Ishikawa (cell line): Measurements from ENCODE around the gene YBX2.

ENCODE experiments used
- CEBPB ChIP-seq: IDR thresholded peaks from 2 replicates; pipeline ENCODE4 v1.6.1; 2012
- CREB1 ChIP-seq: IDR thresholded peaks from 2 replicates; pipeline ENCODE4 v1.6.1; 2012; ENCODE audit warnings: low read depth
- EGR1 ChIP-seq: IDR thresholded peaks from 2 replicates; pipeline ENCODE4 v1.6.1; 2012
- EP300 ChIP-seq: IDR thresholded peaks from 2 replicates; pipeline ENCODE4 v1.6.1; 2012; ENCODE audit warnings: borderline replicate concordance
- FOXM1 ChIP-seq: IDR thresholded peaks from 2 replicates; pipeline ENCODE4 v1.6.1; 2012; ENCODE audit warnings: low read depth, borderline replicate concordance
- NFIC ChIP-seq: IDR thresholded peaks from 2 replicates; pipeline ENCODE4 v1.6.1; 2012
- RAD21 ChIP-seq: IDR thresholded peaks from 2 replicates; pipeline ENCODE4 v1.6.1; 2012; ENCODE audit warnings: low read depth
- TAF1 ChIP-seq: IDR thresholded peaks from 2 replicates; pipeline ENCODE4 v1.6.1; 2012; ENCODE audit warnings: low read depth, mild to moderate bottlenecking
- TCF12 ChIP-seq: IDR thresholded peaks from 2 replicates; pipeline ENCODE4 v1.6.1; 2012; ENCODE audit warnings: low read depth
- TEAD4 ChIP-seq: IDR thresholded peaks from 2 replicates; pipeline ENCODE4 v1.6.1; 2012
- YY1 ChIP-seq: IDR thresholded peaks from 2 replicates; pipeline ENCODE4 v1.6.1; 2012; ENCODE audit warnings: low read depth
- ZBTB7A ChIP-seq: IDR thresholded peaks from 2 replicates; pipeline ENCODE4 v1.6.1; 2012; ENCODE audit warnings: low read depth
- TF ChIP-seq, protein P1 (sequence below): IDR thresholded peaks from 2 replicates; pipeline ENCODE4 v1.6.1; 2012
- TF ChIP-seq, protein P2 (sequence below): IDR thresholded peaks from 2 replicates; pipeline ENCODE4 v1.6.1; 2012
- TF ChIP-seq, protein P3 (sequence below): IDR thresholded peaks from 2 replicates; pipeline ENCODE4 v1.6.1; 2012; ENCODE audit warnings: low read depth, mild to moderate bottlenecking

Gene YBX2

GRCh38 chr17:7239091-7240027, 55.1 kb downstream of the YBX2 start, which contains the start of gene PHF23:
TSS of gene PHF23 (minus strand) at chr17:7239457. CDS start at chr17:7239279, 178 bp downstream.
- TF ChIP-seq YY1 (peak; percentile 85), TCF12 (peak; percentile 73), NFIC (0 out of 2 replicates have a peak, but pooled peaks have one; percentile 9), EP300 (no peak), TAF1 (peak; percentile 73), RAD21 (no peak), CEBPB (no peak), ZBTB7A (peak; percentile 84), CREB1 (no peak; the same call in 1 of the 2 replicates), TEAD4 (no peak), EGR1 (peak; percentile 54; the same call in 1 of the 2 replicates)
- TF ChIP-seq, protein P1, sequence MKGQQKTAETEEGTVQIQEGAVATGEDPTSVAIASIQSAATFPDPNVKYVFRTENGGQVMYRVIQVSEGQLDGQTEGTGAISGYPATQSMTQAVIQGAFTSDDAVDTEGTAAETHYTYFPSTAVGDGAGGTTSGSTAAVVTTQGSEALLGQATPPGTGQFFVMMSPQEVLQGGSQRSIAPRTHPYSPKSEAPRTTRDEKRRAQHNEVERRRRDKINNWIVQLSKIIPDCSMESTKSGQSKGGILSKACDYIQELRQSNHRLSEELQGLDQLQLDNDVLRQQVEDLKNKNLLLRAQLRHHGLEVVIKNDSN = peak; percentile 18; the same call in 1 of the 2 replicates
- TF ChIP-seq, protein P2, sequence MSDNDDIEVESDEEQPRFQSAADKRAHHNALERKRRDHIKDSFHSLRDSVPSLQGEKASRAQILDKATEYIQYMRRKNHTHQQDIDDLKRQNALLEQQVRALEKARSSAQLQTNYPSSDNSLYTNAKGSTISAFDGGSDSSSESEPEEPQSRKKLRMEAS = peak; percentile 52; the same call in 1 of the 2 replicates

GRCh38 chr17:7238420-7239090, 55.9 kb downstream of the YBX2 start:
- TF ChIP-seq CEBPB (no peak), TEAD4 (no peak), EP300 (no peak), CREB1 (no peak), EGR1 (no peak), YY1 (no peak), ZBTB7A (no peak; the same call in 1 of the 2 replicates), NFIC (no peak), FOXM1 (no peak), TCF12 (no peak), TAF1 (no peak; the same call in 1 of the 2 replicates), RAD21 (no peak)
- TF ChIP-seq, protein P2 = no peak
- TF ChIP-seq, protein P3, sequence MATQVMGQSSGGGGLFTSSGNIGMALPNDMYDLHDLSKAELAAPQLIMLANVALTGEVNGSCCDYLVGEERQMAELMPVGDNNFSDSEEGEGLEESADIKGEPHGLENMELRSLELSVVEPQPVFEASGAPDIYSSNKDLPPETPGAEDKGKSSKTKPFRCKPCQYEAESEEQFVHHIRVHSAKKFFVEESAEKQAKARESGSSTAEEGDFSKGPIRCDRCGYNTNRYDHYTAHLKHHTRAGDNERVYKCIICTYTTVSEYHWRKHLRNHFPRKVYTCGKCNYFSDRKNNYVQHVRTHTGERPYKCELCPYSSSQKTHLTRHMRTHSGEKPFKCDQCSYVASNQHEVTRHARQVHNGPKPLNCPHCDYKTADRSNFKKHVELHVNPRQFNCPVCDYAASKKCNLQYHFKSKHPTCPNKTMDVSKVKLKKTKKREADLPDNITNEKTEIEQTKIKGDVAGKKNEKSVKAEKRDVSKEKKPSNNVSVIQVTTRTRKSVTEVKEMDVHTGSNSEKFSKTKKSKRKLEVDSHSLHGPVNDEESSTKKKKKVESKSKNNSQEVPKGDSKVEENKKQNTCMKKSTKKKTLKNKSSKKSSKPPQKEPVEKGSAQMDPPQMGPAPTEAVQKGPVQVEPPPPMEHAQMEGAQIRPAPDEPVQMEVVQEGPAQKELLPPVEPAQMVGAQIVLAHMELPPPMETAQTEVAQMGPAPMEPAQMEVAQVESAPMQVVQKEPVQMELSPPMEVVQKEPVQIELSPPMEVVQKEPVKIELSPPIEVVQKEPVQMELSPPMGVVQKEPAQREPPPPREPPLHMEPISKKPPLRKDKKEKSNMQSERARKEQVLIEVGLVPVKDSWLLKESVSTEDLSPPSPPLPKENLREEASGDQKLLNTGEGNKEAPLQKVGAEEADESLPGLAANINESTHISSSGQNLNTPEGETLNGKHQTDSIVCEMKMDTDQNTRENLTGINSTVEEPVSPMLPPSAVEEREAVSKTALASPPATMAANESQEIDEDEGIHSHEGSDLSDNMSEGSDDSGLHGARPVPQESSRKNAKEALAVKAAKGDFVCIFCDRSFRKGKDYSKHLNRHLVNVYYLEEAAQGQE = no peak
- TF ChIP-seq, protein P1 = no peak
